HG03095 (cell line): ENCODE data around the gene PPFIA3.
"Not testable (repeated sequence)": the region's sequence is repeated elsewhere in the genome, so short reads cannot be mapped to it uniquely, and the experiment has no call there.

Experiments
- ATAC-seq: cut with Tn5 transposase; IDR thresholded peaks from one replicate; pipeline ENCODE4 v1.9.1; 2021; ENCODE audit warnings: moderate library complexity; ENCODE audit not compliant: unreplicated experiment

The PPFIA3 gene

GRCh38 chr19:49173198-49173597 lies 53.9 kb downstream of the PPFIA3 start:
- ATAC-seq: no peak

- ATAC-seq: no peak
Measured at GRCh38 chr19:49180659-49181058, 61.3 kb downstream of the PPFIA3 start.

- not testable (repeated sequence) for ATAC-seq
Measured at GRCh38 chr19:49182010-49182847, 62.9 kb downstream of the PPFIA3 start.

- no peak for ATAC-seq
Measured at GRCh38 chr19:49182848-49183375, 63.6 kb downstream of the PPFIA3 start.

- ATAC-seq: no peak
Measured at GRCh38 chr19:49186108-49186507, 66.8 kb downstream of the PPFIA3 start.

- no peak for ATAC-seq
Measured at GRCh38 chr19:49188626-49189200, 69.4 kb downstream of the PPFIA3 start.

- no peak for ATAC-seq
Measured at GRCh38 chr19:49189259-49189658, 69.9 kb downstream of the PPFIA3 start.

GRCh38 chr19:49190781-49191180 lies 71.4 kb downstream of the PPFIA3 start:
- no peak for ATAC-seq

GRCh38 chr19:49193822-49194394 lies 74.6 kb downstream of the PPFIA3 start:
- ATAC-seq: no peak

GRCh38 chr19:49194408-49194807 lies 75.1 kb downstream of the PPFIA3 start:
- no peak for ATAC-seq

- ATAC-seq: no peak
Measured at GRCh38 chr19:49196527-49197240, 77.3 kb downstream of the PPFIA3 start.

- no peak for ATAC-seq
Measured at GRCh38 chr19:49200238-49200862, 81.0 kb downstream of the PPFIA3 start.
